HG02798 (cell line): ENCODE results near the gene DNAI2.
A peak's percentile ranks its signal among the peaks of the same experiment; 100 is the strongest.
"Not testable (repeated sequence)": the region's sequence is repeated elsewhere in the genome, so short reads cannot be mapped to it uniquely, and the experiment has no call there.

Experiments used
- ATAC-seq: cut with Tn5 transposase; IDR thresholded peaks from one replicate; pipeline ENCODE4 v1.9.1; 2021; ENCODE audit warnings: mild to moderate bottlenecking; ENCODE audit not compliant: unreplicated experiment, poor library complexity

Gene DNAI2

GRCh38 chr17:74272731-74273201, 1.3 kb upstream of the DNAI2 start:
- ATAC-seq: no peak

DNA sequence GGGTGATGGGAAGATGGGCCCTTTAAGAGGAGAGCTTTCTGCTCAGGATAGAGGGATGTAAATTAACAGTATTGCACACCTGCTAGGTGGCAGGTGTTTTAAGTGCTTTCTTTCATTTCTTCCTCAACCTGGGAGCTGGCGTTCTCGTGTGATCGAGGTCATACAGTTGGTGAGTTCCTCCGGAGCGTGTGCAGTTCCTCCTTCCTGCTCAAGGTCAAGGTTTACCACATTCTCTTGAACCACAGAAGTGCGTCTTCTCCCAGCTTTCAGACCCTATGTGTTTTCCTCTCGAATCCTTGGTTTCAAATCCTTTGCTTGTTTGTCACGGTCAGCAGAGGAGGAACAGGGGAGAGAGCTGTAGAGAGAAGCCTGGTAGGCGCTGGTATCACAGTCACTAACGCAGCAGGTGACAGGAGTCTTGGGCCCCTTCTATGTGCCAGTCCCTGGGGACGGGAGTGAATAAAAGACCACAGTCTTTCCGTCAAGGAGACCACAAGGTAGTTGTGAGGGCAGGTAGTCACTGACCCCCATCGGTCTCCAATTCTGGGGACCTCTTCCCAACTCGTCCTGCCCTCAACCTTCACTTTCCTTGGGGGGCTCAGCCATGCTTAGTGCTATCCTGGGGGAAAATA, 791 bp downstream of the DNAI2 start:
- ATAC-seq: no peak

GRCh38 chr17:74276051-74276476, 2.0 kb downstream of the DNAI2 start:
- no peak for ATAC-seq

GRCh38 chr17:74276541-74277009, 2.5 kb downstream of the DNAI2 start:
- ATAC-seq: no peak

DNA sequence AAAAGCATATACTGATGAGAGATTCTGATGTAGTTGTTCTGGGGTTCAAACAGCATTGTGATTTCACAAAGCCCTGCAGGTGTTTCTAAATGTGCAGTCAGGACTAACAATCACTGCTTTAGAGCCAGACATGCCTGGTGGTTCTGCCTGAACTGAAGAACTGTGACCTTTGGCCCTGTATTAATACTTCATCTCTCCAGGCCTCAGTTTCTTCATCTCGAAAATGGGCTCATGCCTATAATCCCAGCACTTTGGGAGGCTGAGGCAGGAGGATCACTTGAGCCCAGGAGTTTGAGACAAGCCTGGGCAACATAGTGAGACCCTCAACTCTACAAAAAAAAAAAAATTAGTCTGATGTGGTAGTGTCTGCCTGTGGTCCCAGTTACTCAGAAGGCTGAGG, 3.9 kb downstream of the DNAI2 start:
- no peak for ATAC-seq

GRCh38 chr17:74279617-74280016, 5.6 kb downstream of the DNAI2 start:
- ATAC-seq: not testable (repeated sequence)

DNA sequence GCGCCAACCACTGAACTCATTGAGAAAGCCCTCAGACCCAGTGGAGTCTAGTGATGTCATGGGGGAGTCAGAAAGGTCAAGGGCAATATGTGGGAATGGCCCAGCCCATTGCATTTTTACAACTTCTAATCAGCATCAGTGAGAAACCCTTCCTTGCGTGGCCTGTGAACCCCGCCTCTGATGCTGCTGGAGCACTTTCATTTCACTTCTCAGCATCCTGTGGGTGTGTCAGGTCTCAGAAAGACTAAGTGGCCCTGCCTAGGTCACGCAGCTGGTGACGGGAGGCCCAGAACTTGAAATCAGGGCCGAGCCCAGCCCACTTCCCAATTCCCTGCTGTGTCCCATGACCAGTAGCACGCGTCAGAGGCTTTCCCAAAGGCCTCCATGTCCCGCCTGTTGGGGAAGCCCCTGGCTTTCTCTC, 6.1 kb downstream of the DNAI2 start:
- ATAC-seq: peak; percentile 63

GRCh38 chr17:74281799-74282198, 7.8 kb downstream of the DNAI2 start:
- no peak for ATAC-seq

DNA sequence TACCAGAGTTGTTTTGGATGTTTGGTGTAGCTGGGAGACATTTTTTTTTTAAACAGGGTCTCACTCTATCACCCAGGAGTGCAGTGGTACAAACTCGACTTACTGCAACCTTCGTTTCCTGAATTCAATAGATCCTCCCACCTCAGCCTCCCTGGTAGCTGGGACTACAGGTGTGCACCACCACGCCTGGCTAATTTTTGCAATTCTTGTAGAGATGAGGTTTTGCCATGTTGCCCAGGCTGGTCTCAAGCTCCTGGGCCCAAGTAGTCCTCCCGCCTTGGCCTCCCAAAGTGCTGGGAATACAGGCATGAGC, 8.2 kb downstream of the DNAI2 start:
- ATAC-seq: not testable (repeated sequence)

GRCh38 chr17:74282587-74283370, 8.7 kb downstream of the DNAI2 start:
- ATAC-seq: no peak

DNA sequence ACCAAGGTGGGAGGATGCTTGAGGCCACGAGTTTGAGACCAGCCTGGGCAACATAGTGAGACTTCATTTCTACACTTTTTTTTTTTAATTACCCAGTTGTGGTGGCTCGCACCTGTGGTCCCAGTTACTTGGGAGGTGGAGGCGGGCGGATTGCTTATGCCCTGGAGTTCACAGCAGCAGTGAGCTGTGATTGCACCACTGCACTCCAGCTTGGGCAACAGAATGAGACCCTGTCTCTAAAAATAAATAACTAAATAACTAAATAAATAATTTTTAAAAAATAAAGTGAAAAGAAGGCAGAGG, 9.3 kb downstream of the DNAI2 start:
- ATAC-seq: no peak

GRCh38 chr17:74287031-74287602, 13.1 kb downstream of the DNAI2 start:
- ATAC-seq: no peak

GRCh38 chr17:74288785-74289184, 14.8 kb downstream of the DNAI2 start:
- ATAC-seq: peak; percentile 74

DNA sequence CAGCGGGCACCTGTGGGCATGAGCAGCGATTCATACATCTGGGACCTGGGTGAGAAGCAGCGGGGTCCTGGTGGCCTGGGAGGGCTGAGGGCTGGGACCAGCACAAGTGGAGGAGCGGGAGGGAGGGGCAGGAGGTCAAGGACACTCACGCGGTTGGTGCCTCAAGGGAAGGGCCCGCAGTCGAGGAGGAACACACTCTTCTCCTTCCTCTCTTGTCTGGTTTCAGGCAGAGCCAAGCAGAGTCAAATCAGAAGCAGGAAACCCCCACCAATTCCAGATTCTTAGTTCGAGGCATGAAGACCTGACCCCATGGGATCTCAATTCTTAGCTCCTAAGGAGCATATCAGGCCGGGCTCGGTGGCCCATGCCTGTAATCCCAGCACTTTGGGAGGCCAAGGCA, 15.7 kb downstream of the DNAI2 start:
- ATAC-seq: no peak

DNA sequence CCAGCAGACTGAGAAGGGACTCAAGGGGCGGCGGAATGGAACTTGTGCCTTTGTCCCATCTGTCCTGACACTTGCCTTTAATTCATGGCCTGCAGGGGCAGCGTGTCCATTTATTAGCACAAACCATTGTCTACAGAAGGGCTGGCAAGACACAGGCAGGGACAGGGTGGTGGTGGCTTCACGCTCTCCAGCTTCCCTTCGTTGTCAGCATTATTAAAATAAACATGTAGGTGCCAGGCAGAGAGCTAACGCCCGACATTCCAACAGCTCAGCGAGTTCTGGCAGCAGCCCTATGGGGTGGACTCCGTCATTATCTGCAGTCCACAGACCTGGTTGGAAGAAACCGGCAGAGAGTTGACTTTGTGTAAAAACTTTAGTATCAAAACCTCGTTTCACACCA, 16.3 kb downstream of the DNAI2 start:
- ATAC-seq: no peak

DNA sequence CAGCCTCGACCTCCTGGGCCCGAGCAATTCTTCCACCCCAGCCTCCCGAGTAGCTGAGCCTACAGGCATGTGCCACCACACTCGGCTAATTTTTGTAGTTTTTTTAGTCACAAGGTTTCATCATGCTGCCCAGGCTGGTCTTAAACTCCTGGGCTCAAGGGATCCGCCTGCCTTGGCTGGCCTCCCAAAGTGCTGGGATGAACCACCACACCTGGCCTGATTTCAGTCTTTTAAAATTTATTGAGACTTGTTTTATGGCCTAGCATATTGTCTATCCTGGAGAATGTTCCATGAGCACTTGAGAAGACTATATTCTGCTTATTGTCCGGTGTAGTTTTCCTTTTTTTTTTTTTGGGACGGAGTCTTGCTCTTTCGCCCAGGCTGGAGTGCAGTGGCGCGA, 18.5 kb downstream of the DNAI2 start:
- ATAC-seq: no peak

DNA sequence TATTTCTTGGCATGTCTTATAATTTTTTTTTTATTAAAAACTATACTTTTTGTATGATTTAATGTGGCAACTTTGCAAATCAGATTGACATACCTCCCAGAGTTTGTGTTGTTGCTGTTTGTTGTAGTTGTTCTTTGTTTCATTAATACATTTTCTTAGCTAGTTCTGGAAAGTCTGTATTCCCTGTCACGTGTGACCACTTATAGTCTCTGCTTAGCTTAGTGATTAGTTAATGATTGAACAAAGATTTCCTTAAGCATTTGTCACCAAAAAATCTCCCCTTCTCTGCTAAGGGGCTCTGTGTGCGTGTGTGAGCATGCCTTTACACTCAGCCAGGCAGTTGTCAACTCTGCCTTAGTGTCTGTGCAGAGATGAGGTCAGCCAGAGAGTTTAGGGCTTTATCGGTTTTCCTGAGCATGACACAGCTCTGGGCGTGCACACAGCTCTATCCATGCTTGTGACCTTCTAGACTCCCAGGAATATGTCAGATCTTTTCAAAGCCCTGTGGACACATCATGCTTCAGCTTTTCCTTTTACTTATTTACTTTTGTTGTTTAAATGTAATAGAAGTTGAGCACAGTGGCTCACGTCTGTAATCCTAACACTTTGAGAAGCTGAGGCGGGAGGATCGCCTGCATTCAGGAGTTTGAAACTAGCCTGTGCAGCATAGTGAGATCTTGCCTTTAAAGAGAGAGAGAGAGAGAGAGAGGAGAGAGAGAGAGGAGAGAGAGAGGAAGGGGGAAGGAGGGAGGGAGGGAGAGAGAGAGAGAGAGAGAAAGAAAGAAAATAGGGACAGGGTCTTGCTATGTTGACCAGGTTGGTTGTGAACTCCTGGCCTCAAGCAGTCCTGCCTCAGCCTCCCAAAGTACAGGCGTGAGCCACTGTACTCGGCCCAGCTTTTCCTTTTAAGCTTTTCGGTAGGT, 21.9 kb downstream of the DNAI2 start:
- ATAC-seq: no peak

DNA sequence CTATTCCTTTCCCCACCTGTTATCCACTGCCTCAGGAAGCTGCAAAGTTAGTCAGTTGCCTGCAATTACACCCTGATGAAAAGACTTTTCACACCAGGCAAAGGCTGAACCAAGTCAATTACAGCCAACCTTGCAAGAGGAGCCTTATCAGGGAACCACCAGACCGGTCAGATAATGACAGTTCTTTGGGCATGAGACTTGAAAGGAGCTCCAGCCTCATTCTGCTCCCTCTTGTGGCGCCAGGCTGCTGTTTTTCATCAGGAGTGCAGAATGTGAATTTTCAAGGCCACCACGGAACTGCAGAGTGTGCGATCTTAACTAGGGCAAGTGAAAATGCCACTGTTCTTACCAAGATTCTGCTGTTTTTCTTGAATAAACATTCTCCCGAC, 22.5 kb downstream of the DNAI2 start:
- no peak for ATAC-seq

DNA sequence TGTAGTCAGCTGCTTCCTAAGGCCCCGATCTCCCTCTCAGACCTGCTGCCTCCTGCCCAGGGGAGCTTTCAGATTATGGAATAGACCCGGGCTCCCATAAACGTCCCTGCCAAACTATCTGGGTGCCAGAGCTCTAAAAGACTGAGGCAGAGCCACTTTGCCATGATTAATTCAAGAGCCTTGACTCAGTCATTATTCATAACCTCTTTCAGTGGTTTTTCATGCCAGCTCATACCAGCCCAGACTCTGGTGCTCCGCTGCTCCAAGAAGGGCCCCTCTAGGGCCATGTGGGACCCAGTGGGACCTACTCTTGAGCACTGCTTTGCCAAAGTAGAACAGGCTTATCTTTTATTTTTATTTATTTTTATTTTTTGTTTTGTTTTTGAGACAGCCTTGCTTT, 23.9 kb downstream of the DNAI2 start:
- no peak for ATAC-seq

- ATAC-seq: no peak
These were observed 24.7 kb downstream of the DNAI2 start for GRCh38 chr17:74298778-74299177.
